HG03025 (cell line): Measurements from ENCODE around the gene STK39.

Experiments used
- ATAC-seq: cut with Tn5 transposase; IDR thresholded peaks from one replicate; pipeline ENCODE4 v1.9.1; 2021; ENCODE audit warnings: mild to moderate bottlenecking, moderate library complexity; ENCODE audit not compliant: unreplicated experiment, low FRiP score

The STK39 gene

GRCh38 chr2:168059758-168060157 lies 187.6 kb downstream of the STK39 start:
- ATAC-seq = no peak

GRCh38 chr2:168058675-168059074 lies 188.7 kb downstream of the STK39 start:
- no peak for ATAC-seq

GRCh38 chr2:168056242-168056787 lies 191.1 kb downstream of the STK39 start:
- no peak for ATAC-seq

GRCh38 chr2:168054657-168055056 lies 192.7 kb downstream of the STK39 start:
- no peak for ATAC-seq

GRCh38 chr2:168053676-168054075 lies 193.7 kb downstream of the STK39 start:
- ATAC-seq = no peak

- no peak for ATAC-seq
Observed at GRCh38 chr2:168052773-168053172, 194.6 kb downstream of the STK39 start.

- no peak for ATAC-seq
Observed at GRCh38 chr2:168050377-168050776, 197.0 kb downstream of the STK39 start.

- no peak for ATAC-seq
Observed at GRCh38 chr2:168049609-168050008, 197.8 kb downstream of the STK39 start.

- ATAC-seq = no peak
Observed at GRCh38 chr2:168047091-168047690, 200.2 kb downstream of the STK39 start.

- ATAC-seq = no peak
Observed at GRCh38 chr2:168044579-168044978, 202.8 kb downstream of the STK39 start.

- ATAC-seq = no peak
Observed at GRCh38 chr2:168044176-168044575, 203.2 kb downstream of the STK39 start.

- peak; percentile 82 for ATAC-seq
Observed at GRCh38 chr2:168042127-168042824, 205.1 kb downstream of the STK39 start.

- ATAC-seq = no peak
Observed at GRCh38 chr2:168039881-168040280, 207.5 kb downstream of the STK39 start.

- no peak for ATAC-seq
Observed at GRCh38 chr2:168037778-168038177, 209.6 kb downstream of the STK39 start.

GRCh38 chr2:168035458-168035857 lies 211.9 kb downstream of the STK39 start:
- ATAC-seq = peak; percentile 78

GRCh38 chr2:168034616-168035015 lies 212.8 kb downstream of the STK39 start:
- ATAC-seq = no peak

- no peak for ATAC-seq
Observed at GRCh38 chr2:168033966-168034365, 213.4 kb downstream of the STK39 start.

GRCh38 chr2:168032091-168032490 lies 215.3 kb downstream of the STK39 start:
- ATAC-seq = no peak

GRCh38 chr2:168030862-168031624 lies 216.4 kb downstream of the STK39 start:
- peak; percentile 55 for ATAC-seq

GRCh38 chr2:168029071-168029470 lies 218.3 kb downstream of the STK39 start:
- no peak for ATAC-seq

GRCh38 chr2:168028362-168028761 lies 219.0 kb downstream of the STK39 start:
- no peak for ATAC-seq
